Effector CD8-positive, alpha-beta T cell (primary cell): ENCODE results near the gene MKX.

Experiments
- DNase-seq: peaks from one replicate; lab custom pipeline; 2025; lab: John Stamatoyannopoulos, UW
- total RNA-seq, 4 experiments: gene quantifications; one replicate each; lab custom pipeline; 2026; lab: John Stamatoyannopoulos, UW

Gene MKX
- total RNA-seq: 0 to 4.4 (median 0.30) reads per million in 4 experiments

- no peak for DNase-seq
These were observed at the start of gene MKX for GRCh38 chr10:27745732-27746396. Gene MKX (minus strand): TSS chr10:27745819. CDS start chr10:27743415, 2,404 bp downstream.

- DNase-seq: no peak
These were observed 48.5 kb upstream of the MKX start for GRCh38 chr10:27794157-27794556.

GRCh38 chr10:27792216-27792615 lies 46.6 kb upstream of the MKX start:
- no peak for DNase-seq

GRCh38 chr10:27784272-27784671 lies 38.7 kb upstream of the MKX start:
- DNase-seq: no peak

GRCh38 chr10:27783660-27784059 lies 38.0 kb upstream of the MKX start:
- no peak for DNase-seq

- no peak for DNase-seq
These were observed 33.9 kb upstream of the MKX start for GRCh38 chr10:27779462-27780015.

GRCh38 chr10:27774831-27775230 lies 29.2 kb upstream of the MKX start:
- no peak for DNase-seq

GRCh38 chr10:27771231-27771630 lies 25.6 kb upstream of the MKX start:
- DNase-seq: no peak

GRCh38 chr10:27770181-27770580 lies 24.6 kb upstream of the MKX start:
- DNase-seq: no peak

- no peak for DNase-seq
These were observed 15.2 kb upstream of the MKX start for GRCh38 chr10:27760867-27761266.

- DNase-seq: no peak
These were observed 14.1 kb upstream of the MKX start for GRCh38 chr10:27759483-27760272.

- DNase-seq: no peak
These were observed 7.1 kb upstream of the MKX start for GRCh38 chr10:27752673-27753237.

- DNase-seq: no peak
These were observed 3.0 kb upstream of the MKX start for GRCh38 chr10:27748601-27749000.

- no peak for DNase-seq
These were observed 1.5 kb upstream of the MKX start for GRCh38 chr10:27747096-27747451.

GRCh38 chr10:27746397-27747095 lies 927 bp upstream of the MKX start:
- no peak for DNase-seq

GRCh38 chr10:27744802-27745731 lies 552 bp downstream of the MKX start:
- no peak for DNase-seq

GRCh38 chr10:27743877-27744801 lies 1.5 kb downstream of the MKX start:
- no peak for DNase-seq

GRCh38 chr10:27743012-27743876 lies 2.4 kb downstream of the MKX start:
- DNase-seq: no peak
